ENCODE results near the gene SH3RF1. TPM values are rescaled to one million over a fixed set of nuclear protein-coding genes. Genes with fewer than 3 reads are reported as not detected.

Gene SH3RF1
- total and polyA plus RNA-seq, 10 of the 15 experiments (the other 5 are each of a cell fraction or from before 2014, with no cell fraction given) = 4.5 to 22.5 (median 10.4) TPM

DNA sequence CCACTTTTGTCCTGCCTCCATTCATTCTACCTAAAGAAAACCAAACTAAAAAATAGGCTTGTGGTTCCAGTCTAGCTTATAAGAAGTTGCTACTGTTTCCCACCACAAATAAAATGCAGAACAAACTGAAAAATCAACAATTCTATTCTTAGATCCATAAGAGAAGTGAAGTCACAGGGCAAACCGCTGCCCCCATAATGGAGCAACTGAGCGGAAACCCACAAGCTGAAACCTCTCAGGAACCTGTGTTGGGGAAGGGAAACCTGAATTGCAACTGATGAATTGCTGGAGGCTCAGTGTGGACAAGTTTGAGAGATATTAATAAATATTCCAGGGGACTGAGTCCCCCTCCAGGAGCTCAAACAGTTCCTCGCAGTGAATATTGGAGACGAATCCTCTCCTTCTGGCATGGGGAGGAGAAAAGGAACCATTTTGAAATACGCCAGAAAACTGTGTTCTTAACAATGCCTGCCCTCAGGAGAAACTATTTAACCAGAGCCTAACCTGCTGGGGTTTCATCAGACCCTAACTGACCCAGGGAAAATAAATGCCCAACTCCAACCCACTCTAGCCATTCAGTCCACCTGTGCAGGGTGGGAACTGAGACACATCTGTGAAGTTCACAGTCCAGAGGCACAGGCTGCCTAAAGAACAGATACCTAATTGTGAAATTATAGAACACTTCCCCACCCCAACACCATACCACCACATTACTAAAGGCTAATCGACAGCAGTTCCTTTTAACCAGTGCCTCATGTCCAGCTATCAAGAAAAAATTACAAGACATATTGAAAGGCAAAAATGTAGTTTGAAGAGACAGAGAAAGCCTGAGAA is 22.8 kb upstream of the SH3RF1 start (continued):
- TF ChIP-seq, protein P1, sequence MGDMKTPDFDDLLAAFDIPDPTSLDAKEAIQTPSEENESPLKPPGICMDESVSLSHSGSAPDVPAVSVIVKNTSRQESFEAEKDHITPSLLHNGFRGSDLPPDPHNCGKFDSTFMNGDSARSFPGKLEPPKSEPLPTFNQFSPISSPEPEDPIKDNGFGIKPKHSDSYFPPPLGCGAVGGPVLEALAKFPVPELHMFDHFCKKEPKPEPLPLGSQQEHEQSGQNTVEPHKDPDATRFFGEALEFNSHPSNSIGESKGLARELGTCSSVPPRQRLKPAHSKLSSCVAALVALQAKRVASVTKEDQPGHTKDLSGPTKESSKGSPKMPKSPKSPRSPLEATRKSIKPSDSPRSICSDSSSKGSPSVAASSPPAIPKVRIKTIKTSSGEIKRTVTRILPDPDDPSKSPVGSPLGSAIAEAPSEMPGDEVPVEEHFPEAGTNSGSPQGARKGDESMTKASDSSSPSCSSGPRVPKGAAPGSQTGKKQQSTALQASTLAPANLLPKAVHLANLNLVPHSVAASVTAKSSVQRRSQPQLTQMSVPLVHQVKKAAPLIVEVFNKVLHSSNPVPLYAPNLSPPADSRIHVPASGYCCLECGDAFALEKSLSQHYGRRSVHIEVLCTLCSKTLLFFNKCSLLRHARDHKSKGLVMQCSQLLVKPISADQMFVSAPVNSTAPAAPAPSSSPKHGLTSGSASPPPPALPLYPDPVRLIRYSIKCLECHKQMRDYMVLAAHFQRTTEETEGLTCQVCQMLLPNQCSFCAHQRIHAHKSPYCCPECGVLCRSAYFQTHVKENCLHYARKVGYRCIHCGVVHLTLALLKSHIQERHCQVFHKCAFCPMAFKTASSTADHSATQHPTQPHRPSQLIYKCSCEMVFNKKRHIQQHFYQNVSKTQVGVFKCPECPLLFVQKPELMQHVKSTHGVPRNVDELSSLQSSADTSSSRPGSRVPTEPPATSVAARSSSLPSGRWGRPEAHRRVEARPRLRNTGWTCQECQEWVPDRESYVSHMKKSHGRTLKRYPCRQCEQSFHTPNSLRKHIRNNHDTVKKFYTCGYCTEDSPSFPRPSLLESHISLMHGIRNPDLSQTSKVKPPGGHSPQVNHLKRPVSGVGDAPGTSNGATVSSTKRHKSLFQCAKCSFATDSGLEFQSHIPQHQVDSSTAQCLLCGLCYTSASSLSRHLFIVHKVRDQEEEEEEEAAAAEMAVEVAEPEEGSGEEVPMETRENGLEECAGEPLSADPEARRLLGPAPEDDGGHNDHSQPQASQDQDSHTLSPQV (IDR thresholded peaks at IDR 0.05) = no peak
- TF ChIP-seq JUND (IDR thresholded peaks at IDR 0.05; ENCODE audit: low read depth, low read length) (no peak), ZNF384 (IDR thresholded peaks at IDR 0.05; ENCODE audit: borderline replicate concordance, low read depth, low read length) (no peak), POLR2A (IDR thresholded peaks at IDR 0.05; ENCODE audit: low read depth, low read length) (no peak), MTA2 (IDR thresholded peaks at IDR 0.05; ENCODE audit: low read depth) (peak; percentile 24), MYB (IDR thresholded peaks at IDR 0.05; ENCODE audit: borderline replicate concordance, low read depth, low read length) (no peak; the same call in 1 of the 2 replicates), MYC (IDR thresholded peaks at IDR 0.05; ENCODE audit: insufficient read depth, insufficient read length, insufficient replicate concordance, low read length, severe bottlenecking) (no peak), YBX1 (IDR thresholded peaks at IDR 0.05) (no peak), PAX5 (IDR thresholded peaks at IDR 0.05; ENCODE audit: borderline replicate concordance, low read depth, low read length) (peak; percentile 96), NR2C1 (IDR thresholded peaks at IDR 0.05) (no peak), LARP7 (IDR thresholded peaks at IDR 0.05) (no peak), SIN3A (IDR thresholded peaks at IDR 0.05; ENCODE audit: low read depth, low read length) (no peak), NFXL1 (IDR thresholded peaks at IDR 0.05; ENCODE audit: borderline replicate concordance) (no peak), TAF1 (IDR thresholded peaks at IDR 0.05; ENCODE audit: borderline replicate concordance, low read depth, low read length) (no peak), EGR1 (IDR thresholded peaks at IDR 0.05; ENCODE audit: borderline replicate concordance in 1 of 2, low read depth in 2 of 2, low read length in 2 of 2) (no peak), CREM (IDR thresholded peaks at IDR 0.05; ENCODE audit: low read depth) (peak; percentile 90)
- TF ChIP-seq, protein P2, sequence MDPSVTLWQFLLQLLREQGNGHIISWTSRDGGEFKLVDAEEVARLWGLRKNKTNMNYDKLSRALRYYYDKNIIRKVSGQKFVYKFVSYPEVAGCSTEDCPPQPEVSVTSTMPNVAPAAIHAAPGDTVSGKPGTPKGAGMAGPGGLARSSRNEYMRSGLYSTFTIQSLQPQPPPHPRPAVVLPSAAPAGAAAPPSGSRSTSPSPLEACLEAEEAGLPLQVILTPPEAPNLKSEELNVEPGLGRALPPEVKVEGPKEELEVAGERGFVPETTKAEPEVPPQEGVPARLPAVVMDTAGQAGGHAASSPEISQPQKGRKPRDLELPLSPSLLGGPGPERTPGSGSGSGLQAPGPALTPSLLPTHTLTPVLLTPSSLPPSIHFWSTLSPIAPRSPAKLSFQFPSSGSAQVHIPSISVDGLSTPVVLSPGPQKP (IDR thresholded peaks at IDR 0.05; ENCODE audit: low read depth, low read length) = no peak
- TF ChIP-seq, protein P3, sequence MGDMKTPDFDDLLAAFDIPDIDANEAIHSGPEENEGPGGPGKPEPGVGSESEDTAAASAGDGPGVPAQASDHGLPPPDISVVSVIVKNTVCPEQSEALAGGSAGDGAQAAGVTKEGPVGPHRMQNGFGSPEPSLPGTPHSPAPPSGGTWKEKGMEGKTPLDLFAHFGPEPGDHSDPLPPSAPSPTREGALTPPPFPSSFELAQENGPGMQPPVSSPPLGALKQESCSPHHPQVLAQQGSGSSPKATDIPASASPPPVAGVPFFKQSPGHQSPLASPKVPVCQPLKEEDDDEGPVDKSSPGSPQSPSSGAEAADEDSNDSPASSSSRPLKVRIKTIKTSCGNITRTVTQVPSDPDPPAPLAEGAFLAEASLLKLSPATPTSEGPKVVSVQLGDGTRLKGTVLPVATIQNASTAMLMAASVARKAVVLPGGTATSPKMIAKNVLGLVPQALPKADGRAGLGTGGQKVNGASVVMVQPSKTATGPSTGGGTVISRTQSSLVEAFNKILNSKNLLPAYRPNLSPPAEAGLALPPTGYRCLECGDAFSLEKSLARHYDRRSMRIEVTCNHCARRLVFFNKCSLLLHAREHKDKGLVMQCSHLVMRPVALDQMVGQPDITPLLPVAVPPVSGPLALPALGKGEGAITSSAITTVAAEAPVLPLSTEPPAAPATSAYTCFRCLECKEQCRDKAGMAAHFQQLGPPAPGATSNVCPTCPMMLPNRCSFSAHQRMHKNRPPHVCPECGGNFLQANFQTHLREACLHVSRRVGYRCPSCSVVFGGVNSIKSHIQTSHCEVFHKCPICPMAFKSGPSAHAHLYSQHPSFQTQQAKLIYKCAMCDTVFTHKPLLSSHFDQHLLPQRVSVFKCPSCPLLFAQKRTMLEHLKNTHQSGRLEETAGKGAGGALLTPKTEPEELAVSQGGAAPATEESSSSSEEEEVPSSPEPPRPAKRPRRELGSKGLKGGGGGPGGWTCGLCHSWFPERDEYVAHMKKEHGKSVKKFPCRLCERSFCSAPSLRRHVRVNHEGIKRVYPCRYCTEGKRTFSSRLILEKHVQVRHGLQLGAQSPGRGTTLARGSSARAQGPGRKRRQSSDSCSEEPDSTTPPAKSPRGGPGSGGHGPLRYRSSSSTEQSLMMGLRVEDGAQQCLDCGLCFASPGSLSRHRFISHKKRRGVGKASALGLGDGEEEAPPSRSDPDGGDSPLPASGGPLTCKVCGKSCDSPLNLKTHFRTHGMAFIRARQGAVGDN (IDR thresholded peaks at IDR 0.05) = peak; percentile 6; the same call in 1 of the 2 replicates
- TF ChIP-seq, protein P4, sequence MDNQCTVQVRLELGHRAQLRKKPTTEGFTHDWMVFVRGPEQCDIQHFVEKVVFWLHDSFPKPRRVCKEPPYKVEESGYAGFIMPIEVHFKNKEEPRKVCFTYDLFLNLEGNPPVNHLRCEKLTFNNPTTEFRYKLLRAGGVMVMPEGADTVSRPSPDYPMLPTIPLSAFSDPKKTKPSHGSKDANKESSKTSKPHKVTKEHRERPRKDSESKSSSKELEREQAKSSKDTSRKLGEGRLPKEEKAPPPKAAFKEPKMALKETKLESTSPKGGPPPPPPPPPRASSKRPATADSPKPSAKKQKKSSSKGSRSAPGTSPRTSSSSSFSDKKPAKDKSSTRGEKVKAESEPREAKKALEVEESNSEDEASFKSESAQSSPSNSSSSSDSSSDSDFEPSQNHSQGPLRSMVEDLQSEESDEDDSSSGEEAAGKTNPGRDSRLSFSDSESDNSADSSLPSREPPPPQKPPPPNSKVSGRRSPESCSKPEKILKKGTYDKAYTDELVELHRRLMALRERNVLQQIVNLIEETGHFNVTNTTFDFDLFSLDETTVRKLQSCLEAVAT (IDR thresholded peaks at IDR 0.05) = no peak

Data from GM12878 (cell line).